ENCODE data around the gene RASGRF1.

RASGRF1 gene

DNA sequence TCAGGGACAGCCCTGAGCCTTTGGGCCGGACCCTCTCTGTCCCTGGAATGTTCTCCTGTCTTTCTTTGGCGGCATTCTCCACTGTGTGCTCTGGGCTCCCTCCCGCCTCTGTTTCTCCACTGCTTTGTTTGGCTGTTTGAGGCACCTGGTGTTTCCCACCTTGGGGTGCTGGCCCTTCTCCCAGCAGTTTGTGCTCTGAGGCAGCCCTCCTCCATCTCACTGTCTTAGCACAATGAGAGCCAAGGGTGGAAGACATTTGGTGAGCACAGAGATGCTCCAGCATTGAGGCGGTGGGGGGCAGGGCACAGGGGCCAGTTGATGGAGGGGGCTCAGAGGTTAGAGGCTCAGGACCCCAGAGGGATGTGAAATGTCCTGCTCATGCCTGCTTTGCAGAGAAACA is 54.3 kb downstream of the RASGRF1 start:
- Histone ChIP-seq H3K36me3 (ENCODE audit: control insufficient read depth, insufficient read depth, low read length) (no peaks in the 10 kb centered on the region), H3K27me3 (replicated peaks; ENCODE audit: control insufficient read depth, insufficient read depth, low read length) (no peaks in the 10 kb centered on the region), H3K4me3 (replicated peaks; ENCODE audit: low read depth, low read length) (no peak overlapping the region)
- no peak for DNase-seq (ENCODE audit: extremely low read depth, insufficient read length)
- TF ChIP-seq, protein P1, sequence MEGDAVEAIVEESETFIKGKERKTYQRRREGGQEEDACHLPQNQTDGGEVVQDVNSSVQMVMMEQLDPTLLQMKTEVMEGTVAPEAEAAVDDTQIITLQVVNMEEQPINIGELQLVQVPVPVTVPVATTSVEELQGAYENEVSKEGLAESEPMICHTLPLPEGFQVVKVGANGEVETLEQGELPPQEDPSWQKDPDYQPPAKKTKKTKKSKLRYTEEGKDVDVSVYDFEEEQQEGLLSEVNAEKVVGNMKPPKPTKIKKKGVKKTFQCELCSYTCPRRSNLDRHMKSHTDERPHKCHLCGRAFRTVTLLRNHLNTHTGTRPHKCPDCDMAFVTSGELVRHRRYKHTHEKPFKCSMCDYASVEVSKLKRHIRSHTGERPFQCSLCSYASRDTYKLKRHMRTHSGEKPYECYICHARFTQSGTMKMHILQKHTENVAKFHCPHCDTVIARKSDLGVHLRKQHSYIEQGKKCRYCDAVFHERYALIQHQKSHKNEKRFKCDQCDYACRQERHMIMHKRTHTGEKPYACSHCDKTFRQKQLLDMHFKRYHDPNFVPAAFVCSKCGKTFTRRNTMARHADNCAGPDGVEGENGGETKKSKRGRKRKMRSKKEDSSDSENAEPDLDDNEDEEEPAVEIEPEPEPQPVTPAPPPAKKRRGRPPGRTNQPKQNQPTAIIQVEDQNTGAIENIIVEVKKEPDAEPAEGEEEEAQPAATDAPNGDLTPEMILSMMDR (IDR thresholded peaks at IDR 0.05; ENCODE audit: insufficient read depth, low read length, poor library complexity, severe bottlenecking) = no peak

DNA sequence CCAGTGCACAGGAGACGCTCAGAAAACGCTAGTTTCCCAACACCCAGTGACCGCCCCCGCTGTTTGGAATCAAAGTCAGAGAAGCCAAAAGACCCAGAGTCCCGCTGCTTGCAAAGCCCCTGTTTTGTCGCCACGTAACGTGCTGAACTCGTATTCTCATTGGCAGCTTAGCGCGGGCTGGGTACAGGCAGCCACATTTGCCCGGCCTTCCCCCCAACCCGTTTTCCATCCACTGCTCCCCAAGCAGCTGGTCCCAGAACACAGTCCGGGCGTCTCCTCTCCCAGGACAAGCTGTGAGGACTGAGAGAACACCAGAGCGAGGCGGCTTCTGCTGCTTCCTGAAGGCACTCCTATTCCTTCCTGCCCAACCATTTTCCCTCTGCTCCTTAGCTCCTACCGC is 54.8 kb downstream of the RASGRF1 start:
- no peaks in the 10 kb centered on the region for H3K27me3 ChIP-seq (replicated peaks; ENCODE audit: control insufficient read depth, insufficient read depth, low read length)
- H3K4me3 ChIP-seq (replicated peaks; ENCODE audit: low read depth, low read length) = no peak overlapping the region
- no peak for DNase-seq (ENCODE audit: extremely low read depth, insufficient read length)
- no peaks in the 10 kb centered on the region for H3K36me3 ChIP-seq (ENCODE audit: control insufficient read depth, insufficient read depth, low read length)
- TF ChIP-seq, protein P1 (IDR thresholded peaks at IDR 0.05; ENCODE audit: insufficient read depth, low read length, poor library complexity, severe bottlenecking) = no peak

DNA sequence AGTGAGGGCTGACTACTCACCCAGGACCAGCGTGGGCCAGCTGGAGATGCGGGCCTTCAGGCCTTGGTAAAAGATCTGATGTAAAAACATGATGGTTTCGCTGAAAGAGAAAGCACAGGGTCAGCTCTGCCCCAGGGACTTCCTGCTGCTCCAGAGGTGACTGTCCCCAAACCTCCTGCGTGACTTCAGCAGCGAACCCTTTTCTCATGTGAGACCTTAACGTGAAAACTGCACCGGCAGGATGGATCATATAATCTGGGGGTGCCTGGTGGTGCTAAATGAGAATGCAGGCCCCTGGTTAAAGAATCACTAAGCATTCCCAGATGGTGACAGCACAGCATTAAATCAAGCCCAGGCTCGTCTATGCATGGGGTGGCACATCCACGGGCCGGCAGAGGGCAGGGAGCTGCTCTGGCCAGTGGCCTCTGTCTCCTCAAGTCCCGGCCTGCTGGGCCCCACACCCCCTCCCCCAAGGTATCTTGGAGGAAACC is 55.4 kb downstream of the RASGRF1 start:
- Histone ChIP-seq H3K27me3 (replicated peaks; ENCODE audit: control insufficient read depth, insufficient read depth, low read length) (no peaks in the 10 kb centered on the region), H3K4me3 (replicated peaks; ENCODE audit: low read depth, low read length) (no peak overlapping the region), H3K36me3 (ENCODE audit: control insufficient read depth, insufficient read depth, low read length) (no peaks in the 10 kb centered on the region)
- TF ChIP-seq, protein P1 (IDR thresholded peaks at IDR 0.05; ENCODE audit: insufficient read depth, low read length, poor library complexity, severe bottlenecking) = peak; percentile 35
- no peak for DNase-seq (ENCODE audit: extremely low read depth, insufficient read length)

GRCh38 chr15:79034284-79034683 is 56.3 kb downstream of the RASGRF1 start:
- TF ChIP-seq, protein P1 (IDR thresholded peaks at IDR 0.05; ENCODE audit: insufficient read depth, low read length, poor library complexity, severe bottlenecking) = no peak
- Histone ChIP-seq H3K36me3 (ENCODE audit: control insufficient read depth, insufficient read depth, low read length) (no peaks in the 10 kb centered on the region), H3K27me3 (replicated peaks; ENCODE audit: control insufficient read depth, insufficient read depth, low read length) (no peaks in the 10 kb centered on the region), H3K4me3 (replicated peaks; ENCODE audit: low read depth, low read length) (no peak overlapping the region)
- DNase-seq (ENCODE audit: extremely low read depth, insufficient read length) = no peak

- H3K27me3 ChIP-seq (replicated peaks; ENCODE audit: control insufficient read depth, insufficient read depth, low read length) = no peaks in the 10 kb centered on the region
- H3K4me3 ChIP-seq (replicated peaks; ENCODE audit: low read depth, low read length) = no peak overlapping the region
- TF ChIP-seq, protein P1 (IDR thresholded peaks at IDR 0.05; ENCODE audit: insufficient read depth, low read length, poor library complexity, severe bottlenecking) = no peak
- no peaks in the 10 kb centered on the region for H3K36me3 ChIP-seq (ENCODE audit: control insufficient read depth, insufficient read depth, low read length)
- no peak for DNase-seq (ENCODE audit: extremely low read depth, insufficient read length)
Observed at GRCh38 chr15:79032656-79033055, 57.9 kb downstream of the RASGRF1 start.

- TF ChIP-seq, protein P1 (IDR thresholded peaks at IDR 0.05; ENCODE audit: insufficient read depth, low read length, poor library complexity, severe bottlenecking) = no peak
- H3K36me3 ChIP-seq (ENCODE audit: control insufficient read depth, insufficient read depth, low read length) = no peaks in the 10 kb centered on the region
- DNase-seq (ENCODE audit: extremely low read depth, insufficient read length) = no peak
- no peaks in the 10 kb centered on the region for H3K27me3 ChIP-seq (replicated peaks; ENCODE audit: control insufficient read depth, insufficient read depth, low read length)
- no peak overlapping the region for H3K4me3 ChIP-seq (replicated peaks; ENCODE audit: low read depth, low read length)
Observed at GRCh38 chr15:79031821-79032220, 58.8 kb downstream of the RASGRF1 start.
